Subcutaneous adipose tissue (tissue), 4 donors: ENCODE results near the gene AUTS2. TPM values are rescaled to one million over a fixed set of nuclear protein-coding genes. Genes with fewer than 3 reads are reported as not detected.

Source experiments
- CTCF ChIP-seq: fragments of 450-650 bp; IDR thresholded peaks from one replicate; pipeline ENCODE4 v1.5.1; 2016; ENCODE audit warnings: low read depth, mild to moderate bottlenecking, control low read depth, antibody characterized with exemption, moderate library complexity
- total RNA-seq, 4 donors: library from RNA; depleted of rRNA; stranded (reverse); fragments of >200 nt; gene quantifications; one replicate each; pipeline ENCODE4 v1.1.0, GENCODE V29; 2016

The AUTS2 gene
- total RNA-seq, 4 donors from 2014 or later = 22.4 to 46.9 (median 27.4) TPM

- TF ChIP-seq CTCF = no peak
Measured at GRCh38 chr7:70680306-70680705, 1082.0 kb downstream of the AUTS2 start.

GRCh38 chr7:70680743-70681468 is 1082.6 kb downstream of the AUTS2 start:
- no peak for TF ChIP-seq CTCF

- TF ChIP-seq CTCF = no peak
Measured at GRCh38 chr7:70681469-70682350, 1083.4 kb downstream of the AUTS2 start.

GRCh38 chr7:70684173-70684572 is 1085.9 kb downstream of the AUTS2 start:
- no peak for TF ChIP-seq CTCF

- no peak for TF ChIP-seq CTCF
Measured at GRCh38 chr7:70693321-70693685, 1095.0 kb downstream of the AUTS2 start.

GRCh38 chr7:70693686-70694433 is 1095.6 kb downstream of the AUTS2 start:
- no peak for TF ChIP-seq CTCF

- TF ChIP-seq CTCF = no peak
Measured at GRCh38 chr7:70694434-70694970, 1096.2 kb downstream of the AUTS2 start.
